Ascending aorta (tissue), 2 donors: ENCODE data around the gene SLC29A3. TPM values are rescaled to one million over a fixed set of nuclear protein-coding genes. Genes with fewer than 3 reads are reported as not detected.
A peak's percentile ranks its signal among the peaks of the same experiment; 100 is the strongest.

Source experiments
- DNase-seq, 2 donors: peaks; one replicate each; pipeline ENCODE4 v3.0.0-alpha.2; 2019; ENCODE audit warnings: low spot score in 2 of 2
- H3K27ac ChIP-seq, 2 donors: fragments of 200-600 bp; sonication (generic); one replicate each; pipeline ENCODE4 v1.5.1; 2016 to 2017; ENCODE audit warnings: mild to moderate bottlenecking in 1 of 2
- H3K27me3 ChIP-seq: fragments of 200-600 bp; sonication (generic); one replicate; pipeline ENCODE4 v1.5.1; 2017
- H3K36me3 ChIP-seq, 2 donors: fragments of 200-600 bp; sonication (generic); one replicate each; pipeline ENCODE4 v1.5.1; 2016
- H3K4me1 ChIP-seq, 2 donors: fragments of 200-600 bp; sonication (generic); one replicate each; pipeline ENCODE4 v1.5.1; 2016 to 2017; ENCODE audit warnings: mild to moderate bottlenecking in 1 of 2
- H3K4me3 ChIP-seq, 2 donors: fragments of 200-600 bp; sonication (generic); one replicate each; pipeline ENCODE4 v1.5.1; 2016 to 2017; ENCODE audit warnings: mild to moderate bottlenecking in 1 of 2
- H3K9me3 ChIP-seq, 2 donors: fragments of 200-600 bp; sonication (generic); one replicate each; pipeline ENCODE4 v1.5.1; 2016
- intact Hi-C: fragments of 100-400 bp; cut with DNase I; formaldehyde crosslinking; loops from one replicate; pipeline ENCODE4 v1.15.1; 2023
- total RNA-seq: library from RNA; depleted of rRNA; stranded (reverse); fragments of >200 nt; gene quantifications from one replicate; pipeline ENCODE4 v1.1.0, GENCODE V29; 2016
- TF ChIP-seq, protein P1 (sequence below), 3 experiments: fragments of 200-600 bp in 2 of 3; fragments of 450-650 bp in 1 of 3; sonication (generic) in 2 of 3; IDR thresholded peaks; one replicate each; pipeline ENCODE4 v1.5.1; 2016 to 2019; ENCODE audit warnings: antibody characterized with exemption in 3 of 3, mild to moderate bottlenecking in 1 of 3, moderate library complexity in 1 of 3

The SLC29A3 gene
- total RNA-seq, 1 donor from 2014 or later: 0.64 TPM

DNA sequence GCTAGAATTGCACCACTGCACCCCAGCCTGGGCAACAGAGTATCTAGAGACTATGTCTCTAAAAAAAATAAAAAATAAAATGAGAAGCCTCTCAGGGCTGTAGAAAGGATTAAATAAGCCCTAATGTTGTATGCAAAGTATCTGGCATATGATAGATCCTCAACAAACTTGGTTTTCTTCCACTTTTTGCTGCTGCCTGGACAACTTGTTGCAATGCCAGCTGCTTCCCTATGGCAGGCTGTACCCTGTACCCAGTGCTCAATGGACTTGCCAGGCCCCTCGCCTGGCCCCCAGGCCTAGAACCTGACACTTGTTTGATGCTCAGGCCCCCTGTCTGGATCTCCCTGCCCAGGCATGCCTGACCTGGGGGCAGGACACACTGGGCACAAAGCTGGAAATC, 49.1 kb downstream of the SLC29A3 start:
- Histone ChIP-seq H3K27me3 (no peaks in the 10 kb centered on the region), H3K36me3 (peaks cover 0 to under 1% of the 10 kb centered on the region in 2 donors), H3K4me3 (no peak overlapping the region), H3K9me3 (no peaks in the 10 kb centered on the region), H3K4me1 (no peaks in the 10 kb centered on the region), H3K27ac (no peak overlapping the region)
- TF ChIP-seq, protein P1, sequence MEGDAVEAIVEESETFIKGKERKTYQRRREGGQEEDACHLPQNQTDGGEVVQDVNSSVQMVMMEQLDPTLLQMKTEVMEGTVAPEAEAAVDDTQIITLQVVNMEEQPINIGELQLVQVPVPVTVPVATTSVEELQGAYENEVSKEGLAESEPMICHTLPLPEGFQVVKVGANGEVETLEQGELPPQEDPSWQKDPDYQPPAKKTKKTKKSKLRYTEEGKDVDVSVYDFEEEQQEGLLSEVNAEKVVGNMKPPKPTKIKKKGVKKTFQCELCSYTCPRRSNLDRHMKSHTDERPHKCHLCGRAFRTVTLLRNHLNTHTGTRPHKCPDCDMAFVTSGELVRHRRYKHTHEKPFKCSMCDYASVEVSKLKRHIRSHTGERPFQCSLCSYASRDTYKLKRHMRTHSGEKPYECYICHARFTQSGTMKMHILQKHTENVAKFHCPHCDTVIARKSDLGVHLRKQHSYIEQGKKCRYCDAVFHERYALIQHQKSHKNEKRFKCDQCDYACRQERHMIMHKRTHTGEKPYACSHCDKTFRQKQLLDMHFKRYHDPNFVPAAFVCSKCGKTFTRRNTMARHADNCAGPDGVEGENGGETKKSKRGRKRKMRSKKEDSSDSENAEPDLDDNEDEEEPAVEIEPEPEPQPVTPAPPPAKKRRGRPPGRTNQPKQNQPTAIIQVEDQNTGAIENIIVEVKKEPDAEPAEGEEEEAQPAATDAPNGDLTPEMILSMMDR (IDR thresholded peaks at IDR 0.05): no peak
- no peak for DNase-seq
- intact Hi-C loops: no loop called here

DNA sequence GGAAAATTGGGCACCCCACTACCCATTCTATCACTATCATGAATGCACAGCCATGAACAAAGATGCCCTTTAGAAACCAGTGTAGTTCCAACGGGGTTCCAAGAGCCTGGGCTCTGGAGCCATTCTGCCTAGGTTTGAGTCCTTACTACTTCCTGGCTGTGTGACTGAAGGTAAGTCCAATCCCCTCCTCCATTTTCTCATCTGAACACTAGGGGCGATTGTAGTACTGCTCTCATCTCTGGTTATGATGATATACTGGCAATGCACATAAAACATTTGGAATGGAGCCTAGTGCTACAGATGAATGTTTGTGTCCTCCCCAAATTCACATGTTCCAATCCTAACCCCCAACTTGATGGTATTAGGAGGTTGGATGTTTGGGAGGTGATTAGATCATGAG, 49.6 kb downstream of the SLC29A3 start:
- Histone ChIP-seq H3K27me3 (no peaks in the 10 kb centered on the region), H3K36me3 (no peaks in the 10 kb centered on the region), H3K27ac (no peak overlapping the region), H3K9me3 (no peaks in the 10 kb centered on the region), H3K4me3 (no peak overlapping the region), H3K4me1 (no peaks in the 10 kb centered on the region)
- DNase-seq: no peak
- TF ChIP-seq, protein P1 (IDR thresholded peaks at IDR 0.05): no peak
- intact Hi-C loops: no loop called here

DNA sequence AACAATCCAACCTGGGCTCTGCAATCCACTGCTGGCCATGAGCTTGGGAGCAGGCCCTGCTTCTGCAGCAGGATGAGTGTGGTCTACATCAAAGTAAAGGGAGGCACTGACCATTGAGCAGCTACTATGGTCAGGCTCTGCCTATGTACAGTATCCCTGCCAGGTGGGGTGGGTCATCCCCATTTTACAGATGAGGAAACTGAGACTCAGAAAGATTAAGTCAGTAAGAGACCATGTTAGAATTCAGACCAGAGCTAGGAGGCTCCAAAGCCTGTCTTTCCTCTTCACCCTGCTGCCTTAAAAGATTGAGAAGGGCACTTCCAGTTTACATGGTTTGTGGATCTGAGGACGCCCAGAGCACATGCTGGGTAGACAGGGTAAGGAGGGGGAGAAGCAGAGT, 50.5 kb downstream of the SLC29A3 start:
- TF ChIP-seq, protein P1 (IDR thresholded peaks at IDR 0.05): no peak
- no peaks in the 10 kb centered on the region for H3K9me3 ChIP-seq
- H3K36me3 ChIP-seq: no peaks in the 10 kb centered on the region
- H3K27ac ChIP-seq: no peak overlapping the region
- no peaks in the 10 kb centered on the region for H3K4me1 ChIP-seq
- H3K27me3 ChIP-seq: no peaks in the 10 kb centered on the region
- intact Hi-C loops: no loop called here
- H3K4me3 ChIP-seq: no peak overlapping the region
- no peak for DNase-seq

DNA sequence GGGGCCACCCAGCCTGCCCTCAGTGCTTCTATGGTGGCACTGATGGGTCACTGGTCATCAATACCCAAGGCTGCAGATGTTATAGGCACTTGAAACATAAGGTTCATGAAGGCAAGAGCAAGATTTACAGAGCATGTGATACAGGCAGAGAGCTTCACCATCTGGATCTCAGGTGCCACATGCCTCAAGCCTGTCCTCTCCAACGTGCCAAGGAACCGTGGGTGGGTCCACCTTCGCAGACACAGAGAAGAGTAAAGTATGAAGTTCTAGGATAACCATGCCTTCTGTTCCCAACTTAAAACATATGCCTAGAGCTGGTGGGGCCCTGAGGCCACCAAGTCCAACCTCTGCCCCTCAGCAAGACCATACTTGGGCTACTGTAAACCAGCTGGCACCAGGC, 51.0 kb downstream of the SLC29A3 start:
- Histone ChIP-seq H3K4me1 (no peaks in the 10 kb centered on the region), H3K27ac (no peak overlapping the region), H3K27me3 (no peaks in the 10 kb centered on the region), H3K9me3 (no peaks in the 10 kb centered on the region), H3K36me3 (no peaks in the 10 kb centered on the region), H3K4me3 (no peak overlapping the region)
- TF ChIP-seq, protein P1 (IDR thresholded peaks at IDR 0.05): no peak
- no peak for DNase-seq
- intact Hi-C loops: no loop called here

DNA sequence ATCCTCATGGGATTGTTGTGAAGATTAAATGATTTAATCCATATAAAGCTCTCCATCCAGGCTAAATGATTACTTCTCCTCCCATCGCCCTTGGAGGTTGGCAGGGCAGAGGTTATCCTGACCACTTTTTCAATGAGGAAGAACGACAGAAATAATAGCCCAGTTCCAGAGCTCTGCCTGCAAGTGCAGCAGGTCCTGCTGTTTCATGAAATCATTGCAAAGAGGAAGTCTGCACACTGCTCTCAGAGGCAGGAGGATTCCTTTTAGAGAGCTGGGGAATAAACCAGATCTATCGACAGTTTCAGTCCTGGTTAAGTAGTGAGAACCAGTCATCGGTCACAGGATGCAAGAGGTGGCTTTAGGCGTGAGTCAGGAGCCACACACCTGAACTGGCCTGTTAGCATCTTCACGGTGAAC, 52.7 kb downstream of the SLC29A3 start:
- no peak for DNase-seq
- intact Hi-C loops: no loop called here
- Histone ChIP-seq H3K4me1 (no peaks in the 10 kb centered on the region), H3K9me3 (no peaks in the 10 kb centered on the region), H3K4me3 (no peak overlapping the region), H3K36me3 (no peaks in the 10 kb centered on the region), H3K27me3 (no peaks in the 10 kb centered on the region), H3K27ac (no peak overlapping the region)
- TF ChIP-seq, protein P1 (IDR thresholded peaks at IDR 0.05): no peak

DNA sequence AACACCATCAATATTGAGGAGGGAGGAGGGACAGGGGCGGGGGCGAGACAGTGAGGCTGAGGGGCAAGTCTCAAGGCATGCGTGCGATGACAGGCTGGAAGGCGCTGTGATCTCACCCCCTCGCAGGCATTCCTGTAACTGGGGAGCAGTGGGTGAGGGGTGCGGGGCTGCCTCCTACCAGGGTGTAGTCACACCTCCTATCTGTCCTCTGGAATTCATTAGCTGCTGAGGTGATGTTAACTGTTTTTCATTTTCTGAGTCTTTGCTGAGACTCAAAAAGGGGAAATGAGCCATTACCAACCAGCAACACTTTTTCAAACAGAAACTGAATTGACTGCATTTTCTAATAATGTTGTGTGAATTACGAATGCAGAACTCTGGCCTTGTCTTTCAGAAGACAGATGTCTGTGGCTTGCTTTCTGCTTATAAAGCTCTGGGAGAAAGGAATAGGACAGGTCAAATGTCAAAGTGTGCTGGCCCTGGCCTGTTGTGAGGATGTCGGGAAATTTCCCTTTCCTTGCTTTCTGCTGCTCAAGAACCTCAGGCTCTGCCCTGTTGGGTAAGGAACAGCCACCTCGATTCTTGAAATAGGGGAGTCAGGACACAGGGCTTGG, 53.9 kb downstream of the SLC29A3 start:
- Histone ChIP-seq H3K27ac (peak overlapping the region in 1 of 2 donors; percentile 2), H3K36me3 (no peaks in the 10 kb centered on the region), H3K4me3 (no peak overlapping the region), H3K9me3 (no peaks in the 10 kb centered on the region), H3K27me3 (no peaks in the 10 kb centered on the region), H3K4me1 (peaks cover 0 to 3% of the 10 kb centered on the region in 2 donors)
- TF ChIP-seq, protein P1 (IDR thresholded peaks at IDR 0.05): no peak
- intact Hi-C loops: no loop called here
- DNase-seq: no peak
